ENCODE data around the gene ANKRD55. TPM values are rescaled to one million over a fixed set of nuclear protein-coding genes. Genes with fewer than 3 reads are reported as not detected.

The ANKRD55 gene
- total RNA-seq, 1 experiment from 2014 or later, result 0.27 TPM

- no peaks in the 10 kb centered on the region for H3K36me3 ChIP-seq (ENCODE audit: control insufficient read depth, insufficient read depth, low read length)
- peaks cover 5% of the 10 kb centered on the region; the same call in 1 of the 2 replicates for H3K9me3 ChIP-seq
- no peaks in the 10 kb centered on the region for H3K4me1 ChIP-seq
- intact Hi-C loops (cut with micrococcal nuclease; ENCODE audit: unreplicated experiment), result no loop called here
- TF ChIP-seq CTCF (IDR thresholded peaks at IDR 0.05; ENCODE audit: insufficient read depth in 1 of 2, low read depth in 1 of 2, low read length in 1 of 2, severe bottlenecking in 1 of 2, unreplicated experiment in 1 of 2), result no peak
- Mint-ChIP-seq H3K27me3 (ENCODE audit: insufficient read depth, unreplicated experiment) (no peaks in the 10 kb centered on the region), H3K27ac (ENCODE audit: unreplicated experiment) (no peak overlapping the region), H3K9me3 (ENCODE audit: unreplicated experiment) (peaks cover 8% of the 10 kb centered on the region), H3K36me3 (ENCODE audit: insufficient read depth, unreplicated experiment) (no peaks in the 10 kb centered on the region), H3K4me1 (ENCODE audit: low read depth, unreplicated experiment) (no peaks in the 10 kb centered on the region), H3K4me3 (ENCODE audit: unreplicated experiment) (no peak overlapping the region)
- no peaks in the 10 kb centered on the region for H3K27me3 ChIP-seq (replicated peaks; ENCODE audit: control insufficient read depth, insufficient read depth, low read length)
- ChIA-PET CTCF (no interaction called here), POLR2A (no interaction called here)
- no peak overlapping the region for H3K4me3 ChIP-seq (ENCODE audit: low read depth, low read length)
- no peak for DNase-seq
- no TSS peak for BruUV-seq (replicated peaks)
These were observed 14.5 kb upstream of the ANKRD55 start for GRCh38 chr5:56247592-56247991.

GRCh38 chr5:56246769-56247168 is 13.6 kb upstream of the ANKRD55 start:
- no peak for DNase-seq
- no peak for TF ChIP-seq CTCF (IDR thresholded peaks at IDR 0.05; ENCODE audit: insufficient read depth in 1 of 2, low read depth in 1 of 2, low read length in 1 of 2, severe bottlenecking in 1 of 2, unreplicated experiment in 1 of 2)
- Mint-ChIP-seq H3K36me3 (ENCODE audit: insufficient read depth, unreplicated experiment) (no peaks in the 10 kb centered on the region), H3K4me3 (ENCODE audit: unreplicated experiment) (no peak overlapping the region), H3K4me1 (ENCODE audit: low read depth, unreplicated experiment) (no peaks in the 10 kb centered on the region), H3K27ac (ENCODE audit: unreplicated experiment) (no peak overlapping the region), H3K27me3 (ENCODE audit: insufficient read depth, unreplicated experiment) (no peaks in the 10 kb centered on the region), H3K9me3 (ENCODE audit: unreplicated experiment) (peaks cover 8% of the 10 kb centered on the region)
- intact Hi-C loops (cut with micrococcal nuclease; ENCODE audit: unreplicated experiment), result no loop called here
- Histone ChIP-seq H3K27me3 (replicated peaks; ENCODE audit: control insufficient read depth, insufficient read depth, low read length) (no peaks in the 10 kb centered on the region), H3K4me3 (ENCODE audit: low read depth, low read length) (no peak overlapping the region), H3K9me3 (peaks cover 13% of the 10 kb centered on the region), H3K4me1 (no peaks in the 10 kb centered on the region), H3K36me3 (ENCODE audit: control insufficient read depth, insufficient read depth, low read length) (no peaks in the 10 kb centered on the region)
- BruUV-seq (replicated peaks), result no TSS peak
- POLR2A ChIA-PET, result no interaction called here
- CTCF ChIA-PET, result no interaction called here

- intact Hi-C loops (cut with micrococcal nuclease; ENCODE audit: unreplicated experiment), result no loop called here
- Histone ChIP-seq H3K4me1 (no peaks in the 10 kb centered on the region), H3K36me3 (ENCODE audit: control insufficient read depth, insufficient read depth, low read length) (no peaks in the 10 kb centered on the region), H3K4me3 (ENCODE audit: low read depth, low read length) (no peak overlapping the region), H3K27me3 (replicated peaks; ENCODE audit: control insufficient read depth, insufficient read depth, low read length) (no peaks in the 10 kb centered on the region), H3K9me3 (peaks cover 16% of the 10 kb centered on the region)
- ChIA-PET POLR2A (no interaction called here), CTCF (no interaction called here)
- DNase-seq, result no peak
- Mint-ChIP-seq H3K36me3 (ENCODE audit: insufficient read depth, unreplicated experiment) (no peaks in the 10 kb centered on the region), H3K4me1 (ENCODE audit: low read depth, unreplicated experiment) (no peaks in the 10 kb centered on the region), H3K27me3 (ENCODE audit: insufficient read depth, unreplicated experiment) (no peaks in the 10 kb centered on the region), H3K9me3 (ENCODE audit: unreplicated experiment) (peaks cover 21% of the 10 kb centered on the region), H3K27ac (ENCODE audit: unreplicated experiment) (no peak overlapping the region), H3K4me3 (ENCODE audit: unreplicated experiment) (no peak overlapping the region)
- no peak for TF ChIP-seq CTCF (IDR thresholded peaks at IDR 0.05; ENCODE audit: insufficient read depth in 1 of 2, low read depth in 1 of 2, low read length in 1 of 2, severe bottlenecking in 1 of 2, unreplicated experiment in 1 of 2)
- BruUV-seq (replicated peaks), result no TSS peak
These were observed 12.4 kb upstream of the ANKRD55 start for GRCh38 chr5:56245481-56245880.

Measured in Caco-2 (cell line).